Kidney (tissue), 14 donors: ENCODE measurements around the gene ZNF419. TPM values are rescaled to one million over a fixed set of nuclear protein-coding genes. Genes with fewer than 3 reads are reported as not detected.

ENCODE experiments used
- DNase-seq, 5 donors: peaks; one replicate each; pipeline ENCODE4 v3.0.0-alpha.2; 2013 to 2020
- FAIRE-seq: peaks from 2 replicates; lab custom pipeline; 2012; peaks lifted over from hg19 to GRCh38; lab: Jason Lieb, UNC
- H3K27ac ChIP-seq, 2 donors: one replicate each; pipeline ENCODE4 v1.7.0; 2013; ENCODE audit warnings: low read depth in 2 of 2, low read length in 2 of 2, inconsistent platforms in 1 of 2
- H3K27me3 ChIP-seq: one replicate; pipeline ENCODE4 v1.7.1; 2013; ENCODE audit warnings: low read length, inconsistent platforms; ENCODE audit not compliant: control insufficient read depth, insufficient read depth
- H3K36me3 ChIP-seq, 3 donors: one replicate each; pipeline versions ENCODE4 v1.7.0 to v1.7.1; 2013; ENCODE audit warnings: low read length in 3 of 3, control low read depth in 1 of 3, inconsistent platforms in 1 of 3; ENCODE audit not compliant: insufficient read depth in 3 of 3, control insufficient read depth in 2 of 3
- H3K4me1 ChIP-seq, 3 donors: one replicate each; pipeline versions ENCODE4 v1.7.0 to v1.7.1; 2013; ENCODE audit warnings: low read length in 3 of 3, inconsistent platforms in 1 of 3, low read depth in 1 of 3; ENCODE audit not compliant: control insufficient read depth in 2 of 3, insufficient read depth in 2 of 3
- H3K4me3 ChIP-seq, 3 donors: one replicate each; pipeline versions ENCODE4 v1.7.0 to v1.8.1; 2013; ENCODE audit warnings: low read length in 3 of 3, control low read depth in 1 of 3, inconsistent platforms in 1 of 3
- H3K9ac ChIP-seq, 3 donors: one replicate each; pipeline versions ENCODE4 v1.7.0 to v1.7.1; 2013; ENCODE audit warnings: low read length in 3 of 3, control low read depth in 1 of 3, inconsistent platforms in 1 of 3
- H3K9me3 ChIP-seq, 3 donors: one replicate each; pipeline versions ENCODE4 v1.7.0 to v1.7.1; 2013; ENCODE audit warnings: low read length in 3 of 3, control low read depth in 1 of 3, inconsistent platforms in 1 of 3; ENCODE audit not compliant: control insufficient read depth in 2 of 3, insufficient read depth in 1 of 3
- CTCF ChIP-seq: IDR thresholded peaks from 3 replicates; pipeline ENCODE4 v1.5.1; 2012; ENCODE audit warnings: mild to moderate bottlenecking, moderate library complexity, borderline replicate concordance; ENCODE audit not compliant: insufficient read depth; ENCODE audit errors: extremely low read depth
- intact Hi-C: fragments of 100-400 bp; cut with DNase I; formaldehyde crosslinking; loops from one replicate; pipeline ENCODE4 v1.11.1; 2022
- polyA plus RNA-seq: library from polyadenylated mRNA; stranded (reverse); fragments of 350-450 nt; fragmentation: Illumina TruSeq; extraction: RNeasy Lipid Tissue Mini Kit (QIAGEN cat#74804); gene quantifications from one replicate; pipeline ENCODE4 v1.2.3, GENCODE V29; 2014; ENCODE audit warnings: low read depth, low replicate concordance; ENCODE audit not compliant: insufficient read depth
- total RNA-seq: library from RNA; stranded (reverse); fragmentation: NEBNext Ultra II Directional; extraction: Animal tissue kit (Norgen Biotek cat#: 25700); gene quantifications from one replicate; pipeline ENCODE4 v1.2.1, GENCODE V29; 2021
- donor health status: control.
- donor health status: control.
- donor health status: control.
- donor health status: control.
- donor health status: control.
- donor health status: DM: yes; HTN: yes; CAD: no.
- donor health status: Normal renal cell carcinoma (clear cell type).

The ZNF419 gene
- total and polyA plus RNA-seq, 2 donors from 2014 or later: 5.7 to 15.4 TPM

GRCh38 chr19:57441979-57442752 is 45.4 kb upstream of the ZNF419 start:
- intact Hi-C loops: no loop called here
- Histone ChIP-seq H3K27me3 (no peaks in the 10 kb centered on the region), H3K4me1 (no peaks in the 10 kb centered on the region), H3K9ac (no peak overlapping the region), H3K4me3 (no peak overlapping the region), H3K27ac (no peak overlapping the region), H3K36me3 (peaks cover 12 to 26% (median 23%) of the 10 kb centered on the region in 3 donors), H3K9me3 (peaks cover 0 to 37% (median 11%) of the 10 kb centered on the region in 3 donors)
- DNase-seq (no peak), FAIRE-seq (no peak)
- no peak for TF ChIP-seq CTCF

GRCh38 chr19:57443121-57443696 is 44.3 kb upstream of the ZNF419 start:
- peaks cover 0 to 37% (median 9%) of the 10 kb centered on the region in 3 donors for H3K9me3 ChIP-seq
- no peak overlapping the region for H3K27ac ChIP-seq
- H3K9ac ChIP-seq: no peak overlapping the region
- no peaks in the 10 kb centered on the region for H3K27me3 ChIP-seq
- no peak for TF ChIP-seq CTCF
- peaks cover 10 to 26% (median 22%) of the 10 kb centered on the region in 3 donors for H3K36me3 ChIP-seq
- intact Hi-C loops: no loop called here
- H3K4me1 ChIP-seq: no peaks in the 10 kb centered on the region
- FAIRE-seq (no peak), DNase-seq (no peak)
- no peak overlapping the region for H3K4me3 ChIP-seq

GRCh38 chr19:57452307-57452706 is 35.2 kb upstream of the ZNF419 start:
- peaks cover 0 to 2% (median 0%) of the 10 kb centered on the region in 3 donors for H3K36me3 ChIP-seq
- H3K4me1 ChIP-seq: no peaks in the 10 kb centered on the region
- no peak overlapping the region for H3K9ac ChIP-seq
- H3K27me3 ChIP-seq: no peaks in the 10 kb centered on the region
- H3K4me3 ChIP-seq: no peak overlapping the region
- no peak for DNase-seq
- intact Hi-C loops: no loop called here
- H3K27ac ChIP-seq: no peak overlapping the region
- H3K9me3 ChIP-seq: peaks cover 0 to 20% (median 4%) of the 10 kb centered on the region in 3 donors
- no peak for TF ChIP-seq CTCF
- no peak for FAIRE-seq
